OCI-LY1 (cell line): ENCODE data around the gene DNHD1.

ENCODE experiments used
- H2AFZ ChIP-seq: fragments of 200-600 bp; sonication (generic), shearing (Covaris generic); 2 replicates; pipeline ENCODE4 v1.6.0; 2014; ENCODE audit warnings: antibody characterized with exemption, mild to moderate bottlenecking, low read length
- H3F3A ChIP-seq: fragments of 200-600 bp; sonication (generic), shearing (Covaris generic); 2 replicates; pipeline ENCODE4 v1.6.0; 2014; ENCODE audit warnings: mild to moderate bottlenecking, antibody characterized with exemption, low read length, moderate library complexity; ENCODE audit not compliant: insufficient read depth
- H3K27ac ChIP-seq: fragments of 200-600 bp; sonication (generic); 2 replicates; pipeline ENCODE4 v1.5.1; 2014; ENCODE audit warnings: low read length, mixed run types, mild to moderate bottlenecking, low read depth; ENCODE audit not compliant: poor library complexity, severe bottlenecking
- H3K27me3 ChIP-seq: fragments of 200-600 bp; sonication (generic); 2 replicates; pipeline ENCODE4 v1.6.0; 2014; ENCODE audit warnings: antibody characterized with exemption, mild to moderate bottlenecking, low read length, moderate library complexity; ENCODE audit not compliant: insufficient read depth
- H3K36me3 ChIP-seq: fragments of 200-600 bp; sonication (generic); 2 replicates; pipeline ENCODE4 v1.6.1; 2014; ENCODE audit warnings: mild to moderate bottlenecking, antibody characterized with exemption, low read length, moderate library complexity, mixed read lengths; ENCODE audit not compliant: insufficient read depth
- H3K4me1 ChIP-seq: fragments of 200-600 bp; sonication (generic); 2 replicates; pipeline ENCODE4 v1.5.1; 2014; ENCODE audit warnings: mild to moderate bottlenecking, low read length, moderate library complexity; ENCODE audit not compliant: insufficient read depth, severe bottlenecking
- H3K4me2 ChIP-seq: fragments of 200-600 bp; sonication (generic), shearing (Covaris generic); 2 replicates; pipeline ENCODE4 v1.6.1; 2014; ENCODE audit warnings: low read length
- H3K4me3 ChIP-seq: fragments of 200-600 bp; sonication (generic); 2 replicates; pipeline ENCODE4 v1.5.1; 2014; ENCODE audit warnings: low read length, low read depth, mild to moderate bottlenecking, mixed read lengths; ENCODE audit not compliant: poor library complexity, severe bottlenecking
- H3K79me2 ChIP-seq: fragments of 200-600 bp; shearing (Covaris generic); 2 replicates; pipeline ENCODE4 v1.6.1; 2016; ENCODE audit warnings: mixed run types, low read length, mixed read lengths; ENCODE audit not compliant: insufficient read depth
- H3K9ac ChIP-seq: fragments of 200-600 bp; sonication (generic), shearing (Covaris generic); 2 replicates; pipeline ENCODE4 v1.6.1; 2014; ENCODE audit warnings: mild to moderate bottlenecking, low read length, mixed read lengths
- H3K9me2 ChIP-seq: fragments of 200-600 bp; sonication (generic), shearing (Covaris generic); 2 replicates; pipeline ENCODE4 v1.6.1; 2014; ENCODE audit warnings: low read depth, mild to moderate bottlenecking, low read length, mixed read lengths
- H3K9me3 ChIP-seq: fragments of 200-600 bp; shearing (Covaris generic); 2 replicates; pipeline ENCODE4 v1.6.1; 2014; ENCODE audit warnings: low read length, mixed read lengths
- H4K20me1 ChIP-seq: fragments of 200-600 bp; sonication (generic), shearing (Covaris generic); 2 replicates; pipeline ENCODE4 v1.6.0; 2016; ENCODE audit warnings: mild to moderate bottlenecking, low read length; ENCODE audit not compliant: insufficient read depth
- EZH2 ChIP-seq: fragments of 200-600 bp; sonication (generic), shearing (Covaris generic); IDR thresholded peaks from 2 replicates; pipeline ENCODE4 v1.8.0; 2017; ENCODE audit warnings: borderline replicate concordance, mixed run types, mild to moderate bottlenecking, antibody characterized with exemption, low read length, moderate library complexity, mixed read lengths
- TF ChIP-seq, protein P1 (sequence below): fragments of 200-600 bp; sonication (generic), shearing (Covaris generic); IDR thresholded peaks from 2 replicates; pipeline ENCODE4 v1.5.1; 2017; ENCODE audit warnings: mild to moderate bottlenecking, antibody characterized with exemption, low read length, moderate library complexity, mixed read lengths

Gene DNHD1

DNA sequence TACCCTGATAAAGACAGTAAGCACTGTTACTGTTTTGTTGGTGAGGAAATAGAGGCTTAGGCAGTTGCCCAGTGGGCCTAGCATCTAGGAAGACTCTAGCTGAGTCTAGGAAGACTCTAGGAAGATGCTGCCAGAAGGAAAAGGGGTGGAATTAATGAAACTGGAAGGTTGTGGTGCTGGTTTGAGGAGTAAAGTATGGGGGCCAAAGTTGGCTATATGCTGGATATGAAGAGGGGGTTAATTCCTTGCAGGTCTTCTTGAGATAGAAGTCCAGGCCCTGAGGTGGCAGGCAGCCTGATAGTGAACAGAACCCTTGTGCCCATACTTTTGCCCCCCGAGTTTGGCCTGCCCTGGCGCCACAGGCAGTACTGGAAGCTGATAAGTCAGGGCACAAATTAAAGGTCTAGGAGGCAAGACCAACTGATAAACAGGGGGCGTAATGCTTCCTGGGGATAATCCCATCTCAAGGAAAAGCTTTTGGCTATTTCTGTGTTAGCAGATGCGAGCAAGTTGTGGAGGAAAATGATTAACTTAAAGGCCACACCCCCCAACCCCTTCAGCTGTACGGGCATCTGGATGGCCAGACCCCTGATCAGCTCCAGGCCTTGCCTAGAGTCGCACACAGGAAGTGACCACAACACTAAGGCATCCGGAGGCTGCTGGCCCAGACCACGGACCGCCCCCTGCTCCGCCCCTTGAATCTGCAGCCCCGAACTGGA is 109.5 kb downstream of the DNHD1 start:
- Histone ChIP-seq H4K20me1 (no peaks in the 10 kb centered on the region), H3K27me3 (no peaks in the 10 kb centered on the region), H3K79me2 (peaks cover 17% of the 10 kb centered on the region), H3K4me2 (peak overlapping the region; percentile 45), H3K4me3 (peak overlapping the region; percentile 7), H3F3A (peaks cover 4% of the 10 kb centered on the region; the same call in 1 of the 2 replicates), H3K9me2 (no peaks in the 10 kb centered on the region), H2AFZ (no peak overlapping the region), H3K36me3 (peaks cover 41% of the 10 kb centered on the region), H3K9ac (peak overlapping the region; percentile 16; the same call in 1 of the 2 replicates), H3K27ac (peak overlapping the region; percentile 58), H3K9me3 (no peaks in the 10 kb centered on the region), H3K4me1 (peaks cover 57% of the 10 kb centered on the region)
- TF ChIP-seq, protein P1, sequence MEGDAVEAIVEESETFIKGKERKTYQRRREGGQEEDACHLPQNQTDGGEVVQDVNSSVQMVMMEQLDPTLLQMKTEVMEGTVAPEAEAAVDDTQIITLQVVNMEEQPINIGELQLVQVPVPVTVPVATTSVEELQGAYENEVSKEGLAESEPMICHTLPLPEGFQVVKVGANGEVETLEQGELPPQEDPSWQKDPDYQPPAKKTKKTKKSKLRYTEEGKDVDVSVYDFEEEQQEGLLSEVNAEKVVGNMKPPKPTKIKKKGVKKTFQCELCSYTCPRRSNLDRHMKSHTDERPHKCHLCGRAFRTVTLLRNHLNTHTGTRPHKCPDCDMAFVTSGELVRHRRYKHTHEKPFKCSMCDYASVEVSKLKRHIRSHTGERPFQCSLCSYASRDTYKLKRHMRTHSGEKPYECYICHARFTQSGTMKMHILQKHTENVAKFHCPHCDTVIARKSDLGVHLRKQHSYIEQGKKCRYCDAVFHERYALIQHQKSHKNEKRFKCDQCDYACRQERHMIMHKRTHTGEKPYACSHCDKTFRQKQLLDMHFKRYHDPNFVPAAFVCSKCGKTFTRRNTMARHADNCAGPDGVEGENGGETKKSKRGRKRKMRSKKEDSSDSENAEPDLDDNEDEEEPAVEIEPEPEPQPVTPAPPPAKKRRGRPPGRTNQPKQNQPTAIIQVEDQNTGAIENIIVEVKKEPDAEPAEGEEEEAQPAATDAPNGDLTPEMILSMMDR: no peak
- TF ChIP-seq EZH2: no peak

DNA sequence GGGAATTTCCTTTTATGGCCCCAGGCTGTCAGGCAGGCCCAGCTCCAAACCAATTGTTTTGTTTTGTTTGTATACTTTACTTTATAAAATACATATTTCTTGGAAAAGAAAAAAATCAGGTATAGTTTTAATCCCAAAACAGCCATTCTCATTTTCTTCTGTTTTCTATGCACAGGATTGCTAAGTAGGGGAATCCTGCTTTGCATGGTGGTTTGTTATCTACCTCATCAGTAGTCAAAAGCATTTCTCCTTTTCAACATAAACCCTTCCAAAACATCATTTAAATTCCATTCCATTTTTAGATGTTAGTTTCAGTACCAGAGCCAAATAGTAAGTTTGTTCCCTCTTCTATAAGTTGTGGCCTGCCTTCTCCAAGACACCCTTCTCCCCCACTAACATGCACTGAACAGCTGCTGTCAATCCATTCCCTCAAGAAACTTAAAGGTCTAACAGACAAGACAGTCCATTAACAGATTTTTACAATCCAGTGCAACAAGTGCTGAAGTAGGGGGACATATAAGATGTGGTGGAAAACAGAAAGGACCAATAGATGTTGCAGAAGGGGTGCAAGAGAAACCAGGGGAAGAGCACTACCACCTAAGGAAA is 110.2 kb downstream of the DNHD1 start:
- no peaks in the 10 kb centered on the region for H3K9me2 ChIP-seq
- H2AFZ ChIP-seq: no peak overlapping the region
- no peaks in the 10 kb centered on the region for H4K20me1 ChIP-seq
- peak overlapping the region; percentile 7 for H3K4me3 ChIP-seq
- H3K36me3 ChIP-seq: peaks cover 41% of the 10 kb centered on the region
- peak overlapping the region; percentile 58 for H3K27ac ChIP-seq
- peak overlapping the region; percentile 45 for H3K4me2 ChIP-seq
- H3K79me2 ChIP-seq: peaks cover 11% of the 10 kb centered on the region
- no peaks in the 10 kb centered on the region for H3K27me3 ChIP-seq
- H3K9me3 ChIP-seq: no peaks in the 10 kb centered on the region
- peaks cover 51% of the 10 kb centered on the region for H3K4me1 ChIP-seq
- TF ChIP-seq EZH2: no peak
- TF ChIP-seq, protein P1: no peak
- H3F3A ChIP-seq: peaks cover 4% of the 10 kb centered on the region; the same call in 1 of the 2 replicates
- no peak overlapping the region; the same call in 1 of the 2 replicates for H3K9ac ChIP-seq

DNA sequence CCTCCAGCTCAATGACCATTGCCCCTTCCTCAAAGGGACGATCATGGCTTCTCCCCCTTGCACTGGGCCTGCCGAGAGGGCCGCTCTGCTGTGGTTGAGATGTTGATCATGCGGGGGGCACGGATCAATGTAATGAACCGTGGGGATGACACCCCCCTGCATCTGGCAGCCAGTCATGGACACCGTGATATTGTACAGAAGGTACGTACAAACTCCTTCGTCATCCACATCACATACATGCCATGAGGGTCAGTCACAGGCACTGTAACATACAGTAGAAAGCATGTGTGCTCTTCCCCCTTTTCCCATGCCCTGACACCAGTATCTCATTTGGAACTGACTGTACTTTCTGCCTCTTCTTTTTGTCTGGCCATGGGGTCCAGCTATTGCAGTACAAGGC is 110.9 kb downstream of the DNHD1 start:
- Histone ChIP-seq H3K27me3 (no peaks in the 10 kb centered on the region), H3F3A (peaks cover 4% of the 10 kb centered on the region; the same call in 1 of the 2 replicates), H3K36me3 (peaks cover 41% of the 10 kb centered on the region), H3K9ac (no peak overlapping the region), H3K27ac (peak overlapping the region; percentile 58), H3K9me3 (no peaks in the 10 kb centered on the region), H4K20me1 (no peaks in the 10 kb centered on the region), H3K4me1 (peaks cover 52% of the 10 kb centered on the region), H3K79me2 (peaks cover 3% of the 10 kb centered on the region), H3K9me2 (no peaks in the 10 kb centered on the region), H2AFZ (no peak overlapping the region), H3K4me3 (no peak overlapping the region), H3K4me2 (no peak overlapping the region)
- TF ChIP-seq, protein P1: no peak
- no peak for TF ChIP-seq EZH2
